Activated T-cell treated with anti-CD3 and anti-CD28 coated beads for 4 hours (primary cell): ENCODE results near the gene EXOSC3.
A peak's percentile ranks its signal among the peaks of the same experiment; 100 is the strongest.
"Not testable (repeated sequence)": the region's sequence is repeated elsewhere in the genome, so short reads cannot be mapped to it uniquely, and the experiment has no call there.

Experiments used
- DNase-seq: peaks from one replicate; pipeline ENCODE4 v3.0.0-alpha.2; 2020

EXOSC3 gene

GRCh38 chr9:37784616-37785483 is at the start of gene EXOSC3:
EXOSC3 (minus strand) TSS chr9:37785064; CDS start chr9:37785044, 20 bp downstream.
- DNase-seq = peak; percentile 73

GRCh38 chr9:37827483-37828165 is 42.8 kb upstream of the EXOSC3 start:
- DNase-seq = no peak

- DNase-seq = not testable (repeated sequence)
Measured at GRCh38 chr9:37825174-37825573, 40.3 kb upstream of the EXOSC3 start.

- no peak for DNase-seq
Measured at GRCh38 chr9:37820142-37820541, 35.3 kb upstream of the EXOSC3 start.

GRCh38 chr9:37818849-37819248 is 34.0 kb upstream of the EXOSC3 start:
- no peak for DNase-seq

GRCh38 chr9:37812773-37813379 is 28.0 kb upstream of the EXOSC3 start:
- no peak for DNase-seq

GRCh38 chr9:37811906-37812476 is 27.1 kb upstream of the EXOSC3 start:
- no peak for DNase-seq

GRCh38 chr9:37809676-37810075 is 24.8 kb upstream of the EXOSC3 start:
- DNase-seq = not testable (repeated sequence)

- no peak for DNase-seq
Measured at GRCh38 chr9:37806271-37806670, 21.4 kb upstream of the EXOSC3 start.

GRCh38 chr9:37801959-37802711 is 17.3 kb upstream of the EXOSC3 start:
- DNase-seq = no peak

GRCh38 chr9:37801287-37801850 is 16.5 kb upstream of the EXOSC3 start:
- DNase-seq = no peak

GRCh38 chr9:37800631-37801286 is 15.9 kb upstream of the EXOSC3 start, which contains the start of gene DCAF10:
DCAF10 (plus strand) TSS chr9:37800797; CDS start chr9:37800867, 70 bp downstream.
- peak; percentile 84 for DNase-seq

- no peak for DNase-seq
Measured at GRCh38 chr9:37798677-37799076, 13.8 kb upstream of the EXOSC3 start.

- DNase-seq = no peak
Measured at GRCh38 chr9:37796232-37796631, 11.4 kb upstream of the EXOSC3 start.

- no peak for DNase-seq
Measured at GRCh38 chr9:37792122-37792521, 7.3 kb upstream of the EXOSC3 start.

- no peak for DNase-seq
Measured at GRCh38 chr9:37790096-37790495, 5.2 kb upstream of the EXOSC3 start.

GRCh38 chr9:37788332-37788731 is 3.5 kb upstream of the EXOSC3 start:
- no peak for DNase-seq

- no peak for DNase-seq
Measured at GRCh38 chr9:37787059-37787458, 2.2 kb upstream of the EXOSC3 start.

GRCh38 chr9:37784291-37784615 is 611 bp downstream of the EXOSC3 start:
- DNase-seq = no peak

- DNase-seq = no peak
Measured at GRCh38 chr9:37778534-37778933, 6.3 kb downstream of the EXOSC3 start.

GRCh38 chr9:37776328-37776727 is 8.5 kb downstream of the EXOSC3 start:
- DNase-seq = no peak
